K562 (cell line): ENCODE results near the gene RAD21L1. TPM values are rescaled to one million over a fixed set of nuclear protein-coding genes. Genes with fewer than 3 reads are reported as not detected.

ENCODE experiments used
- ATAC-seq: fragments of 200-7000 bp; cut with Tn5 transposase; 3 replicates; pipeline ENCODE4 v1.9.1; 2020; ENCODE audit warnings: moderate library complexity
- BruUV-seq: library from RNA; stranded (reverse); fragments of 400-500 nt; replicated peaks from 2 replicates; lab custom pipeline; 2021; lab: Mats Ljungman, UMichigan
- CTCF ChIA-PET: fragments of 300-600 bp; formaldehyde crosslinking; extraction: SDS; loops from one replicate; lab custom pipeline; 2021; ENCODE audit warnings: low intra/inter-chr PET ratio; lab: Yijun Ruan, JAX
- POLR2A ChIA-PET: fragments of 300-600, 350-650 bp; sonication (Branson Sonifier 250); formaldehyde crosslinking; extraction: SDS; loops from one replicate; lab custom pipeline; 2021; ENCODE audit warnings: antibody characterized with exemption, inconsistent platforms; lab: Yijun Ruan, JAX
- DNase-seq, 4 experiments: peaks; one replicate each; pipeline versions ENCODE4 v3.0.0 to v3.0.0-alpha.2; 2011 to 2018; ENCODE audit warnings: low spot score in 3 of 4, mixed read lengths in 3 of 4; ENCODE audit errors: extremely low read depth in 1 of 4
- FAIRE-seq: peaks from 2 replicates; lab custom pipeline; 2011; peaks lifted over from hg19 to GRCh38; lab: Jason Lieb, UNC
- H2AFZ ChIP-seq: 2 replicates; pipeline ENCODE4 v1.6.0; 2011; ENCODE audit warnings: low read depth, low read length, control low read depth, inconsistent platforms
- H3K27ac ChIP-seq: fragments of 200-600 bp; 3 replicates; pipeline ENCODE4 v1.8.0; 2011; ENCODE audit warnings: low read depth, mild to moderate bottlenecking, control low read depth, inconsistent platforms, low read length, moderate library complexity, mixed read lengths; ENCODE audit errors: extremely low read depth
- H3K27me3 ChIP-seq, 2 experiments: fragments of 300-600 bp in 1 of 2; 2 replicates in 1 of 2; 3 replicates in 1 of 2; pipeline versions ENCODE4 v1.6.0 to v1.8.0; 2011; ENCODE audit warnings: inconsistent platforms in 2 of 2, low read length in 2 of 2, mild to moderate bottlenecking in 1 of 2, mixed read lengths in 1 of 2, moderate library complexity in 1 of 2; ENCODE audit not compliant: control insufficient read depth in 2 of 2, insufficient read depth in 2 of 2
- H3K36me3 ChIP-seq: fragments of 300-600 bp; 3 replicates; pipeline ENCODE4 v1.8.0; 2011; ENCODE audit warnings: mild to moderate bottlenecking, low read length, inconsistent platforms; ENCODE audit not compliant: control insufficient read depth, insufficient read depth
- H3K4me1 ChIP-seq, 2 experiments: fragments of 200-600 bp in 1 of 2; replicated peaks in 1 of 2; 2 replicates in 1 of 2; 3 replicates in 1 of 2; pipeline versions ENCODE4 v1.5.1 to v1.8.0; 2011; ENCODE audit warnings: inconsistent platforms in 2 of 2, low read length in 2 of 2, mild to moderate bottlenecking in 1 of 2, mixed read lengths in 1 of 2, moderate library complexity in 1 of 2; ENCODE audit not compliant: control insufficient read depth in 2 of 2, insufficient read depth in 2 of 2
- H3K4me2 ChIP-seq: 2 replicates; pipeline ENCODE4 v1.6.1; 2011; ENCODE audit warnings: low read length, control low read depth, inconsistent platforms, mixed read lengths; ENCODE audit not compliant: insufficient read depth
- H3K4me3 ChIP-seq: fragments of 200-600 bp; sonication (generic), shearing (Covaris generic); 2 replicates; pipeline ENCODE4 v1.5.1; 2016; ENCODE audit warnings: control low read depth, inconsistent platforms
- H3K79me2 ChIP-seq: fragments of 200-600 bp; 3 replicates; pipeline ENCODE4 v1.8.0; 2011; ENCODE audit warnings: low read length, inconsistent platforms; ENCODE audit not compliant: control insufficient read depth, insufficient read depth
- H3K9ac ChIP-seq, 2 experiments: 2 replicates each; pipeline versions ENCODE4 v1.6.0 to v1.6.1; 2011; ENCODE audit warnings: low read depth in 2 of 2, low read length in 2 of 2, control low read depth in 1 of 2, inconsistent platforms in 1 of 2, mild to moderate bottlenecking in 1 of 2, mixed read lengths in 1 of 2; ENCODE audit not compliant: insufficient read depth in 1 of 2
- H3K9me1 ChIP-seq: one replicate; pipeline ENCODE4 v1.6.0; 2011; ENCODE audit warnings: inconsistent platforms, mild to moderate bottlenecking, low read length, moderate library complexity; ENCODE audit not compliant: control insufficient read depth, insufficient read depth
- H3K9me3 ChIP-seq: replicated peaks from 2 replicates; pipeline ENCODE4 v1.5.1; 2011; ENCODE audit warnings: low read depth, low read length, inconsistent platforms; ENCODE audit not compliant: control insufficient read depth, insufficient read depth
- H4K20me1 ChIP-seq: replicated peaks from 2 replicates; pipeline ENCODE4 v1.6.1; 2011; ENCODE audit warnings: low read length, inconsistent platforms, mixed read lengths; ENCODE audit not compliant: control insufficient read depth, insufficient read depth
- CBFA2T2 ChIP-seq: fragments of 450-650 bp; conservative IDR thresholded peaks from 2 replicates; pipeline ENCODE4 v1.6.1; 2017; ENCODE audit warnings: mild to moderate bottlenecking
- CBFA2T3 ChIP-seq: fragments of 450-650 bp; IDR thresholded peaks from 2 replicates; pipeline ENCODE4 v1.6.1; 2017
- CEBPG ChIP-seq, 3 experiments: fragments of 200-800 bp in 1 of 3; sonication (Bioruptor generic) in 1 of 3; sonication (generic) in 1 of 3; formaldehyde crosslinking in 1 of 3; IDR thresholded peaks in 2 of 3; conservative IDR thresholded peaks in 1 of 3; 2 replicates each; pipeline versions ENCODE4 v1.6.1 to v1.8.0; 2016 to 2022; ENCODE audit warnings: missing compliant biosample characterization in 2 of 3, missing genetic modification characterization in 2 of 3, mild to moderate bottlenecking in 1 of 3, missing genetic modification reagents in 1 of 3
- DMBX1 ChIP-seq: fragments of 250-450 bp; sonication (Bioruptor Pico); IDR thresholded peaks from 2 replicates; pipeline ENCODE4 v1.8.0; 2022; ENCODE audit warnings: inconsistent platforms, mild to moderate bottlenecking, moderate library complexity, borderline replicate concordance
- ELF4 ChIP-seq: fragments of 450-650 bp; formaldehyde crosslinking; IDR thresholded peaks from 2 replicates; pipeline ENCODE4 v1.4.0; 2022; ENCODE audit warnings: missing genetic modification characterization
- GABPB2 ChIP-seq: fragments of 250-450 bp; sonication (Bioruptor Pico); conservative IDR thresholded peaks from 2 replicates; pipeline ENCODE4 v1.5.1; 2021; ENCODE audit warnings: mild to moderate bottlenecking
- GATA2 ChIP-seq: sonication (generic); formaldehyde crosslinking; IDR thresholded peaks from 2 replicates; pipeline ENCODE4 v1.4.0; 2020; ENCODE audit warnings: mild to moderate bottlenecking, missing genetic modification reagents
- GTF2E2 ChIP-seq: fragments of 200-800 bp; sonication (Bioruptor generic); IDR thresholded peaks from 2 replicates; pipeline ENCODE4 v1.6.1; 2016; ENCODE audit warnings: missing genetic modification characterization, missing compliant biosample characterization
- MECOM ChIP-seq: fragments of 250-450 bp; sonication (Bioruptor Pico); IDR thresholded peaks from 2 replicates; pipeline ENCODE4 v1.8.0; 2022; ENCODE audit warnings: inconsistent platforms
- MEIS2 ChIP-seq: fragments of 450-650 bp; IDR thresholded peaks from 2 replicates; pipeline ENCODE4 v1.6.1; 2014; ENCODE audit warnings: mild to moderate bottlenecking; ENCODE audit not compliant: partially characterized antibody
- PURB ChIP-seq: sonication (generic); formaldehyde crosslinking; IDR thresholded peaks from 2 replicates; pipeline ENCODE4 v1.9.0; 2021; ENCODE audit warnings: low read depth, mild to moderate bottlenecking, missing genetic modification reagents
- SAFB ChIP-seq: fragments of 200-400 bp; formaldehyde crosslinking; IDR thresholded peaks from 2 replicates; pipeline ENCODE4 v1.6.1; 2017; ENCODE audit warnings: low read depth, low read length, borderline replicate concordance
- SMARCE1 ChIP-seq: fragments of 450-650 bp; IDR thresholded peaks from 2 replicates; pipeline ENCODE4 v1.7.1; 2016; ENCODE audit warnings: mild to moderate bottlenecking
- TARDBP ChIP-seq: fragments of 450-650 bp; IDR thresholded peaks from 2 replicates; pipeline ENCODE4 v1.6.1; 2016
- TBP ChIP-seq: optimal IDR thresholded peaks from 2 replicates; pipeline ENCODE3; 2011; ENCODE audit warnings: low read depth, low read length, improper control_type of control experiment
- ZFP1 ChIP-seq: fragments of 450-650 bp; formaldehyde crosslinking; IDR thresholded peaks from 2 replicates; pipeline ENCODE4 v1.4.0; 2020; ENCODE audit warnings: mild to moderate bottlenecking, mixed read lengths
- ZFX ChIP-seq: sonication (generic); formaldehyde crosslinking; IDR thresholded peaks from 2 replicates; pipeline ENCODE4 v1.8.0; 2022; ENCODE audit warnings: mild to moderate bottlenecking, missing genetic modification reagents, moderate library complexity
- ZNF436 ChIP-seq: fragments of 250-450, 450-650 bp; sonication (Bioruptor Pico); formaldehyde crosslinking; IDR thresholded peaks from 2 replicates; pipeline ENCODE4 v1.7.0; 2020; ENCODE audit warnings: mild to moderate bottlenecking
- WGBS: fragments of 100-300 bp; shearing (Covaris generic); methylation state at CpG from one replicate; pipeline ENCODE4 v1.1.6; 2016; ENCODE audit warnings: low coverage, mixed read lengths; ENCODE audit not compliant: insufficient coverage; ENCODE audit errors: missing lambda C conversion rate; 5-methylcytosine and 5-hydroxymethylcytosine counted together
- in situ Hi-C: fragments of 300-500 bp; cut with MboI; formaldehyde crosslinking; loops from 4 replicates; pipeline ENCODE4 v1.15.0; 2018; ENCODE audit warnings: inconsistent platforms, mixed read lengths
- intact Hi-C: fragments of 100-400 bp; cut with micrococcal nuclease; formaldehyde crosslinking; loops from 2 replicates; pipeline ENCODE4 v1.14.2; 2022
- polyA plus RNA-seq, 8 experiments: library from polyadenylated mRNA; depleted of rRNA in 4 of 8; stranded (reverse) in 5 of 8; unstranded in 3 of 8; fragments of >200 nt; fragmentation: Nextera tagmentation in 2 of 8; fragmentation: Illumina TruSeq in 1 of 8; extraction: Ambion mirVana in 2 of 8; extraction: Trizol in 1 of 8; gene quantifications; 2 replicates each; pipeline versions ENCODE4 v1.2.1 to v1.2.3, GENCODE V29; 2011 to 2014; ENCODE audit warnings: inconsistent platforms in 1 of 8, missing spikeins in 1 of 8
- total RNA-seq, 7 experiments: library from RNA; depleted of rRNA in 6 of 7; stranded (reverse); fragments of >200 nt in 6 of 7; fragmentation: Illumina TruSeq in 2 of 7; extraction: Trizol in 2 of 7; gene quantifications; 2 replicates each; pipeline versions ENCODE4 v1.2.1 to v1.2.3, GENCODE V29; 2011 to 2021; ENCODE audit warnings: low replicate concordance in 1 of 7
- TF ChIP-seq, protein P1 (sequence below), 2 experiments: fragments of 450-650 bp; conservative IDR thresholded peaks; 2 replicates each; pipeline ENCODE4 v1.6.1; 2017; ENCODE audit warnings: mild to moderate bottlenecking in 2 of 2, moderate library complexity in 2 of 2
- TF ChIP-seq, protein P2 (sequence below), 2 experiments: fragments of 450-650 bp; IDR thresholded peaks; 2 replicates each; pipeline ENCODE4 v1.6.1; 2016

RAD21L1 gene
- total and polyA plus RNA-seq, 9 of the 15 experiments (the other 6 are each of a cell fraction or from before 2014, with no cell fraction given) = 0.17 to 1.7 (median 0.45) TPM; not detected in 1

DNA sequence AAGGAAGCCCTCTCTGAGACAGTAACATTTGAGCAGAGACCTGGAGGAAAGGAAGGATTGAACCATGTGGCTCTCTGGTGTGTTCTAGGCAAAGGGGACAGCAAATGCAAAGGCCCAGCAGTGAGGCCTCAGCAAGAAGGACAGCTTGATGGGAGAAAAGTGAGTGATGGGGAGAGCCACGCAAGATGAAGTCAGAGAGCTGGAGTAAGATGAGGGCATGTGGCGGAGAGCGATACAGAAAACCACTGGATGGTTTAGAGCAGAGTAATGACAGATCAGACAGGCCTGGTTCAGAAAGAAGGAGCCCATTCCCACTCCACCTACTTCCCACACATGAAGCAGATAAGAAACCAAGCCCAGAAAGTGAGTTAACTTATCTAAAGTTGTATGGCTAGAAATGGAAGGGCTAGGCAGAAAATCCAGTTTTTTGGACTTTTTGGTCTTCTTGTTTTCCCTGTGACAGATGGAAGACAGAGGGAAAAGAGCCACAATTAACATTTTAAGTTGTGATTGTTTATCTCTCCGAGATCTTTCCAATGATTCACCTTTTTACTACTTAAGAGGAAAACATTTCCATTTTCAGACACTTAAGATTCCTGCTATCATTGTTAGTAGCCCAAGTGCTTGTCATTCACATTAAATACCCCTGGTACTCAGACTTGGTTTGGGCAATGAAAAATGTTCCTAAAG, 39.5 kb downstream of the RAD21L1 start:
- BruUV-seq = no TSS peak
- in situ Hi-C loops (no loop called here), intact Hi-C loops (no loop called here)
- peak overlapping the region; percentile 55 for H3K4me3 ChIP-seq
- peak; percentile 63 for ATAC-seq
- H3K4me1 ChIP-seq = peaks cover 12 to 46% of the 10 kb centered on the region in 2 experiments
- FAIRE-seq = peak; percentile 83
- peak overlapping the region in 1 of 2 experiments; percentile 55; a peak in 2 of 4 replicates for H3K9ac ChIP-seq
- H3K9me1 ChIP-seq = no peaks in the 10 kb centered on the region
- peaks cover 9% of the 10 kb centered on the region; the same call in 1 of the 2 replicates for H3K9me3 ChIP-seq
- no peaks in the 10 kb centered on the region; the same call in 2 of the 3 replicates for H3K36me3 ChIP-seq
- CTCF ChIA-PET = interaction anchor here (0.6 kb wide), 1 partner anchor 155 kb away, joined by 3 read pairs; no protein-coding TSS in a partner anchor
- H4K20me1 ChIP-seq = no peaks in the 10 kb centered on the region
- WGBS = 2% methylated on average over 4 of the region's 4 CpGs
- DNase-seq = peak; percentile 41 to 77 (median 53)
- POLR2A ChIA-PET = interaction anchor here (0.7 to 2.5 kb wide), 2 partner anchors 14 kb away, joined by 3 to 8 read pairs; no protein-coding TSS in a partner anchor
- peak overlapping the region; percentile 74 for H2AFZ ChIP-seq
- H3K27me3 ChIP-seq = no peaks in the 10 kb centered on the region
- peak overlapping the region; percentile 77 for H3K27ac ChIP-seq
- no peaks in the 10 kb centered on the region; the same call in 2 of the 3 replicates for H3K79me2 ChIP-seq
- peak overlapping the region; percentile 63 for H3K4me2 ChIP-seq
- TF ChIP-seq TARDBP (no peak), SAFB (no peak), ZNF436 (CRISPR knock-in tag) (no peak), MECOM (CRISPR knock-in tag) (no peak), MEIS2 (peak; percentile 81), GTF2E2 (tag) (no peak), PURB (CRISPR knock-in tag) (no peak), TBP (no peak), DMBX1 (peak; percentile 33; the same call in 1 of the 2 replicates), ELF4 (CRISPR knock-in tag) (no peak), ZFX (CRISPR knock-in tag) (peak; percentile 51; the same call in 1 of the 2 replicates), ZFP1 (CRISPR knock-in tag) (no peak), GATA2 (CRISPR knock-in tag) (peak; percentile 73), CEBPG (CRISPR knock-in tag; IDR thresholded peaks at IDR 0.05) (peak; percentile 21; the same call in 1 of the 2 replicates), CEBPG (tag; conservative IDR thresholded peaks at IDR 0.05 in 1 of 2, IDR thresholded peaks at IDR 0.05 in 1 of 2) (no peak), CBFA2T3 (peak; percentile 77), GABPB2 (CRISPR knock-in tag) (no peak), SMARCE1 (peak; percentile 55; the same call in 1 of the 2 replicates), CBFA2T2 (peak; percentile 64)
- TF ChIP-seq, protein P1, sequence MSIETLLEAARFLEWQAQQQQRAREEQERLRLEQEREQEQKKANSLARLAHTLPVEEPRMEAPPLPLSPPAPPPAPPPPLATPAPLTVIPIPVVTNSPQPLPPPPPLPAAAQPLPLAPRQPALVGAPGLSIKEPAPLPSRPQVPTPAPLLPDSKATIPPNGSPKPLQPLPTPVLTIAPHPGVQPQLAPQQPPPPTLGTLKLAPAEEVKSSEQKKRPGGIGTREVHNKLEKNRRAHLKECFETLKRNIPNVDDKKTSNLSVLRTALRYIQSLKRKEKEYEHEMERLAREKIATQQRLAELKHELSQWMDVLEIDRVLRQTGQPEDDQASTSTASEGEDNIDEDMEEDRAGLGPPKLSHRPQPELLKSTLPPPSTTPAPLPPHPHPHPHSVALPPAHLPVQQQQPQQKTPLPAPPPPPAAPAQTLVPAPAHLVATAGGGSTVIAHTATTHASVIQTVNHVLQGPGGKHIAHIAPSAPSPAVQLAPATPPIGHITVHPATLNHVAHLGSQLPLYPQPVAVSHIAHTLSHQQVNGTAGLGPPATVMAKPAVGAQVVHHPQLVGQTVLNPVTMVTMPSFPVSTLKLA (conservative IDR thresholded peaks at IDR 0.05) = 0 out of 4 replicates have a peak, but pooled peaks of 1 of the 2 experiments have one; percentile 14
- TF ChIP-seq, protein P2, sequence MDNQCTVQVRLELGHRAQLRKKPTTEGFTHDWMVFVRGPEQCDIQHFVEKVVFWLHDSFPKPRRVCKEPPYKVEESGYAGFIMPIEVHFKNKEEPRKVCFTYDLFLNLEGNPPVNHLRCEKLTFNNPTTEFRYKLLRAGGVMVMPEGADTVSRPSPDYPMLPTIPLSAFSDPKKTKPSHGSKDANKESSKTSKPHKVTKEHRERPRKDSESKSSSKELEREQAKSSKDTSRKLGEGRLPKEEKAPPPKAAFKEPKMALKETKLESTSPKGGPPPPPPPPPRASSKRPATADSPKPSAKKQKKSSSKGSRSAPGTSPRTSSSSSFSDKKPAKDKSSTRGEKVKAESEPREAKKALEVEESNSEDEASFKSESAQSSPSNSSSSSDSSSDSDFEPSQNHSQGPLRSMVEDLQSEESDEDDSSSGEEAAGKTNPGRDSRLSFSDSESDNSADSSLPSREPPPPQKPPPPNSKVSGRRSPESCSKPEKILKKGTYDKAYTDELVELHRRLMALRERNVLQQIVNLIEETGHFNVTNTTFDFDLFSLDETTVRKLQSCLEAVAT (IDR thresholded peaks at IDR 0.05) = 0 out of 4 replicates have a peak, but pooled peaks of 1 of the 2 experiments have one; percentile 35
